Midbrain (tissue), 1 donor: ENCODE measurements around the gene NPAP1.
"Not testable (repeated sequence)": the region's sequence is repeated elsewhere in the genome, so short reads cannot be mapped to it uniquely, and the experiment has no call there.

Experiments used
- DNase-seq: peaks from one replicate; lab custom pipeline; 2025; lab: John Stamatoyannopoulos, UW

The NPAP1 gene

GRCh38 chr15:24675332-24676144 is at the start of gene NPAP1:
NPAP1 (plus strand) TSS chr15:24675775; CDS start chr15:24675868, 93 bp downstream.
- DNase-seq = no peak

GRCh38 chr15:24627443-24627842 is 48.1 kb upstream of the NPAP1 start:
- no peak for DNase-seq

- no peak for DNase-seq
Observed at GRCh38 chr15:24633082-24633481, 42.5 kb upstream of the NPAP1 start.

GRCh38 chr15:24639412-24639811 is 36.2 kb upstream of the NPAP1 start:
- DNase-seq = not testable (repeated sequence)

GRCh38 chr15:24645627-24646026 is 29.9 kb upstream of the NPAP1 start:
- no peak for DNase-seq

GRCh38 chr15:24659622-24660021 is 16.0 kb upstream of the NPAP1 start:
- no peak for DNase-seq

GRCh38 chr15:24662991-24663390 is 12.6 kb upstream of the NPAP1 start:
- DNase-seq = no peak

- no peak for DNase-seq
Observed at GRCh38 chr15:24676431-24676830, 856 bp downstream of the NPAP1 start.

GRCh38 chr15:24678485-24678884 is 2.9 kb downstream of the NPAP1 start:
- DNase-seq = no peak

- DNase-seq = no peak
Observed at GRCh38 chr15:24682002-24682401, 6.4 kb downstream of the NPAP1 start.

- DNase-seq = not testable (repeated sequence)
Observed at GRCh38 chr15:24682905-24683304, 7.3 kb downstream of the NPAP1 start.

GRCh38 chr15:24683736-24684135 is 8.2 kb downstream of the NPAP1 start:
- DNase-seq = no peak

GRCh38 chr15:24684313-24684712 is 8.7 kb downstream of the NPAP1 start:
- DNase-seq = no peak

- no peak for DNase-seq
Observed at GRCh38 chr15:24696201-24696600, 20.6 kb downstream of the NPAP1 start.

- DNase-seq = no peak
Observed at GRCh38 chr15:24696842-24697241, 21.3 kb downstream of the NPAP1 start.

GRCh38 chr15:24718289-24719082 is 42.9 kb downstream of the NPAP1 start:
- DNase-seq = no peak

GRCh38 chr15:24729760-24730159 is 54.2 kb downstream of the NPAP1 start:
- no peak for DNase-seq
